H9 (cell line): Measurements from ENCODE around the gene AHNAK2. TPM values are rescaled to one million over a fixed set of nuclear protein-coding genes. Genes with fewer than 3 reads are reported as not detected.
"Not testable (repeated sequence)": the region's sequence is repeated elsewhere in the genome, so short reads cannot be mapped to it uniquely, and the experiment has no call there.

Source experiments
- DNase-seq: peaks from one replicate; pipeline ENCODE4 v3.0.0-alpha.2; 2017
- H2AFZ ChIP-seq: one replicate; pipeline ENCODE4 v1.6.1; 2013; ENCODE audit warnings: mild to moderate bottlenecking, low read length, control low read depth, moderate library complexity
- H2AK5ac ChIP-seq: 2 replicates; pipeline ENCODE4 v1.6.1; 2013; ENCODE audit warnings: low read length, control low read depth, mixed read lengths; ENCODE audit not compliant: insufficient read length
- H2BK120ac ChIP-seq: one replicate; pipeline ENCODE4 v1.6.1; 2013; ENCODE audit warnings: low read depth, mild to moderate bottlenecking, low read length, control low read depth, inconsistent platforms; ENCODE audit not compliant: poor library complexity, severe bottlenecking
- H2BK12ac ChIP-seq: 2 replicates; pipeline ENCODE4 v1.6.1; 2013; ENCODE audit warnings: low read length, control low read depth, mixed read lengths, low read depth; ENCODE audit not compliant: insufficient read length
- H2BK15ac ChIP-seq: 2 replicates; pipeline ENCODE4 v1.6.1; 2013; ENCODE audit warnings: low read depth, low read length, control low read depth
- H2BK20ac ChIP-seq: one replicate; pipeline ENCODE4 v1.6.1; 2013; ENCODE audit warnings: low read depth, mild to moderate bottlenecking, low read length, control low read depth, inconsistent platforms; ENCODE audit not compliant: poor library complexity, severe bottlenecking
- H2BK5ac ChIP-seq: 2 replicates; pipeline ENCODE4 v1.6.1; 2013; ENCODE audit warnings: low read length, control low read depth, mixed read lengths; ENCODE audit not compliant: insufficient read length
- H3K14ac ChIP-seq: 2 replicates; pipeline ENCODE4 v1.6.1; 2013; ENCODE audit warnings: low read length, control low read depth; ENCODE audit not compliant: insufficient read depth
- H3K18ac ChIP-seq: 2 replicates; pipeline ENCODE4 v1.6.1; 2013; ENCODE audit warnings: low read depth, mild to moderate bottlenecking, mixed read lengths, low read length, control low read depth; ENCODE audit not compliant: insufficient read length
- H3K23ac ChIP-seq: 2 replicates; pipeline ENCODE4 v1.6.1; 2013; ENCODE audit warnings: low read length, control low read depth, mixed read lengths, low read depth; ENCODE audit not compliant: insufficient read length
- H3K23me2 ChIP-seq: 2 replicates; pipeline ENCODE4 v1.6.1; 2013; ENCODE audit warnings: low read depth, mild to moderate bottlenecking, mixed read lengths, low read length, control low read depth; ENCODE audit not compliant: insufficient read length, poor library complexity, severe bottlenecking
- H3K27ac ChIP-seq: 2 replicates; pipeline ENCODE4 v1.5.1; 2013; ENCODE audit warnings: low read length, control low read depth, mixed read lengths, low read depth; ENCODE audit not compliant: insufficient read length
- H3K27me3 ChIP-seq: 2 replicates; pipeline ENCODE4 v1.6.1; 2013; ENCODE audit warnings: low read length, control low read depth, inconsistent platforms; ENCODE audit not compliant: insufficient read depth
- H3K4ac ChIP-seq: 2 replicates; pipeline ENCODE4 v1.6.1; 2013; ENCODE audit warnings: low read depth, mild to moderate bottlenecking, control low read depth, inconsistent platforms, low read length, moderate library complexity
- H3K4me1 ChIP-seq: 2 replicates; pipeline ENCODE4 v1.6.1; 2013; ENCODE audit warnings: low read length, control low read depth, inconsistent platforms; ENCODE audit not compliant: insufficient read depth
- H3K4me2 ChIP-seq: 2 replicates; pipeline ENCODE4 v1.6.1; 2013; ENCODE audit warnings: low read length, control low read depth, mixed read lengths; ENCODE audit not compliant: insufficient read length, insufficient read depth
- H3K56ac ChIP-seq: 2 replicates; pipeline ENCODE4 v1.6.1; 2013; ENCODE audit warnings: low read depth, mild to moderate bottlenecking, mixed read lengths, low read length, control low read depth; ENCODE audit not compliant: insufficient read length
- H3K79me1 ChIP-seq: 2 replicates; pipeline ENCODE4 v1.6.1; 2013; ENCODE audit warnings: low read depth, mild to moderate bottlenecking, moderate library complexity, low read length, control low read depth, inconsistent platforms; ENCODE audit not compliant: insufficient read depth, poor library complexity, severe bottlenecking
- H3K79me2 ChIP-seq: 2 replicates; pipeline ENCODE4 v1.6.1; 2013; ENCODE audit warnings: low read length, control low read depth, inconsistent platforms; ENCODE audit not compliant: insufficient read depth
- H3K9ac ChIP-seq: 2 replicates; pipeline ENCODE4 v1.6.1; 2013; ENCODE audit warnings: low read length, control low read depth, mixed read lengths; ENCODE audit not compliant: insufficient read length; ENCODE audit errors: extremely low read depth
- H3K9me3 ChIP-seq: one replicate; pipeline ENCODE4 v1.6.1; 2013; ENCODE audit warnings: low read depth, low read length, inconsistent platforms; ENCODE audit not compliant: control insufficient read depth
- H3T11ph ChIP-seq: one replicate; pipeline ENCODE4 v1.6.1; 2013; ENCODE audit warnings: mild to moderate bottlenecking, low read length, control low read depth, inconsistent platforms
- H4K20me1 ChIP-seq: one replicate; pipeline ENCODE4 v1.6.1; 2013; ENCODE audit not compliant: control insufficient read depth, insufficient read length, insufficient read depth
- H4K5ac ChIP-seq: 2 replicates; pipeline ENCODE4 v1.6.1; 2013; ENCODE audit warnings: low read depth, mild to moderate bottlenecking, mixed read lengths, low read length, control low read depth; ENCODE audit not compliant: insufficient read length
- H4K8ac ChIP-seq: replicated peaks from 2 replicates; pipeline ENCODE4 v1.6.1; 2013; ENCODE audit warnings: low read length, control low read depth, mixed read lengths, low read depth; ENCODE audit not compliant: insufficient read length
- H4K91ac ChIP-seq: 2 replicates; pipeline ENCODE4 v1.6.1; 2013; ENCODE audit warnings: low read depth, mild to moderate bottlenecking, moderate library complexity, mixed read lengths, low read length, control low read depth; ENCODE audit not compliant: insufficient read length
- H3K27ac Mint-ChIP-seq, 3 experiments: 2 replicates in 2 of 3; 3 replicates in 1 of 3; pipeline ENCODE4 v1.8.0; 2020 to 2021; ENCODE audit warnings: mixed read lengths in 3 of 3, mild to moderate bottlenecking in 1 of 3, moderate library complexity in 1 of 3
- H3K27me3 Mint-ChIP-seq: 2 replicates; pipeline ENCODE4 v1.8.0; 2021; ENCODE audit warnings: low read depth, mild to moderate bottlenecking, moderate library complexity, mixed read lengths
- H3K36me3 Mint-ChIP-seq, 3 experiments: 2 replicates in 2 of 3; 3 replicates in 1 of 3; pipeline ENCODE4 v1.8.0; 2020 to 2021; ENCODE audit warnings: low read depth in 3 of 3, mixed read lengths in 3 of 3; ENCODE audit not compliant: insufficient read depth in 1 of 3
- H3K4me1 Mint-ChIP-seq, 2 experiments: 2 replicates each; pipeline ENCODE4 v1.8.0; 2020; ENCODE audit warnings: mixed read lengths in 2 of 2
- H3K4me3 Mint-ChIP-seq, 2 experiments: 2 replicates in 1 of 2; 3 replicates in 1 of 2; pipeline ENCODE4 v1.8.0; 2020 to 2021; ENCODE audit warnings: mild to moderate bottlenecking in 2 of 2, mixed read lengths in 2 of 2, moderate library complexity in 1 of 2
- H3K9me3 Mint-ChIP-seq, 2 experiments: 2 replicates in 1 of 2; 3 replicates in 1 of 2; pipeline ENCODE4 v1.8.0; 2020; ENCODE audit warnings: mild to moderate bottlenecking in 2 of 2, mixed read lengths in 2 of 2, moderate library complexity in 1 of 2
- CTCF ChIP-seq: fragments of 200-600 bp; sonication (generic); conservative IDR thresholded peaks from 3 replicates; pipeline ENCODE4 v1.8.0; 2021; ENCODE audit warnings: antibody characterized with exemption, mild to moderate bottlenecking
- WGBS: extraction: QIAGEN DNeasy Blood & Tissue Kit; methylation state at CpG from one replicate; pipeline ENCODE4 v1.1.7; 2013; ENCODE audit warnings: missing lambda C conversion rate, low lambda C conversion rate, mixed read lengths; ENCODE audit not compliant: insufficient read length; ENCODE audit errors: extremely low coverage; 5-methylcytosine and 5-hydroxymethylcytosine counted together
- total RNA-seq: library from RNA; stranded (reverse); gene quantifications from 2 replicates; pipeline ENCODE4 v1.2.1, GENCODE V29; 2021

The AHNAK2 gene
- total RNA-seq, 1 experiment from 2014 or later, result 2.8 TPM

- no peak overlapping the region for H3K27ac ChIP-seq
- no peak overlapping the region for H2AFZ ChIP-seq
- no peak for DNase-seq
- H2BK20ac ChIP-seq, result no peak overlapping the region
- no peak overlapping the region for H3K14ac ChIP-seq
- H3K9me3 ChIP-seq, result no peaks in the 10 kb centered on the region
- no peak overlapping the region for H4K91ac ChIP-seq
- no peak overlapping the region for H2BK120ac ChIP-seq
- H3K56ac ChIP-seq, result no peak overlapping the region
- Mint-ChIP-seq H3K9me3 (peaks cover 0 to 5% of the 10 kb centered on the region in 2 experiments; a peak in 1 of 5 replicates), H3K4me3 (no peak overlapping the region), H3K27ac (no peak overlapping the region), H3K27me3 (no peaks in the 10 kb centered on the region; the same call in none of the 2 replicates), H3K4me1 (peaks cover 2 to 5% of the 10 kb centered on the region in 2 experiments; a peak in 3 of 4 replicates), H3K36me3 (peaks cover 0 to 7% (median 0%) of the 10 kb centered on the region in 3 experiments; a peak in 2 of 7 replicates)
- no peak overlapping the region for H2AK5ac ChIP-seq
- no peak overlapping the region for H3K9ac ChIP-seq
- H3T11ph ChIP-seq, result no peak overlapping the region
- H3K79me1 ChIP-seq, result no peaks in the 10 kb centered on the region
- H3K4me1 ChIP-seq, result no peaks in the 10 kb centered on the region
- no peak overlapping the region for H3K4me2 ChIP-seq
- no peak overlapping the region for H3K18ac ChIP-seq
- H4K5ac ChIP-seq, result no peak overlapping the region
- no peaks in the 10 kb centered on the region for H3K79me2 ChIP-seq
- no peak overlapping the region for H4K8ac ChIP-seq
- no peak overlapping the region for H2BK5ac ChIP-seq
- H3K4ac ChIP-seq, result no peak overlapping the region
- no peaks in the 10 kb centered on the region for H4K20me1 ChIP-seq
- WGBS, result no CpG with 5 or more reads among the region's 4 CpGs
- TF ChIP-seq CTCF, result no peak
- no peak overlapping the region for H3K23ac ChIP-seq
- H2BK15ac ChIP-seq, result no peak overlapping the region
- H3K23me2 ChIP-seq, result no peaks in the 10 kb centered on the region
- H3K27me3 ChIP-seq, result no peaks in the 10 kb centered on the region
- H2BK12ac ChIP-seq, result no peak overlapping the region
These were observed 87.0 kb downstream of the AHNAK2 start for GRCh38 chr14:104891121-104891551.

GRCh38 chr14:104890292-104890691, 87.9 kb downstream of the AHNAK2 start:
- not testable (repeated sequence) for H3K27ac Mint-ChIP-seq, H3K9me3 Mint-ChIP-seq, H3T11ph ChIP-seq, DNase-seq, H3K4me3 Mint-ChIP-seq, H3K18ac ChIP-seq, H3K56ac ChIP-seq, H3K4me1 Mint-ChIP-seq, H3K9me3 ChIP-seq, H2BK20ac ChIP-seq, H3K4me2 ChIP-seq, H3K9ac ChIP-seq, H3K27ac ChIP-seq, H3K79me2 ChIP-seq, H2AK5ac ChIP-seq, H3K36me3 Mint-ChIP-seq, H2BK12ac ChIP-seq, H4K5ac ChIP-seq, H2BK120ac ChIP-seq, H3K4ac ChIP-seq, H3K23me2 ChIP-seq, H2BK5ac ChIP-seq, H4K91ac ChIP-seq, H3K27me3 Mint-ChIP-seq, H3K23ac ChIP-seq, H2AFZ ChIP-seq, H4K20me1 ChIP-seq, H3K27me3 ChIP-seq, H2BK15ac ChIP-seq, H4K8ac ChIP-seq, H3K79me1 ChIP-seq, H3K4me1 ChIP-seq, H3K14ac ChIP-seq
